ENCODE measurements around the gene HMG20B.

GRCh38 chr19:3620817-3621547 lies 48.2 kb downstream of the HMG20B start:
- TF ChIP-seq GATA2 (IDR thresholded peaks at IDR 0.05; ENCODE audit: low read depth, low read length) = no peak
- no peak for TF ChIP-seq GATA3 (IDR thresholded peaks at IDR 0.05; ENCODE audit: low read depth, low read length)

Data from SH-SY5Y (cell line).